Skeletal muscle satellite cell (primary cell): ENCODE measurements around the gene UST.
"Not testable (repeated sequence)": the region's sequence is repeated elsewhere in the genome, so short reads cannot be mapped to it uniquely, and the experiment has no call there.

Experiments used
- H3K27me3 ChIP-seq: 2 replicates; pipeline ENCODE4 v1.7.0; 2013; ENCODE audit warnings: low read length; ENCODE audit not compliant: control insufficient read depth, insufficient read depth
- H3K36me3 ChIP-seq: 2 replicates; pipeline ENCODE4 v1.7.0; 2013; ENCODE audit warnings: mild to moderate bottlenecking, control low read depth, low read length; ENCODE audit not compliant: insufficient read depth
- H3K4me1 ChIP-seq: 2 replicates; pipeline ENCODE4 v1.7.0; 2013; ENCODE audit warnings: low read length; ENCODE audit not compliant: control insufficient read depth, insufficient read depth
- H3K4me2 ChIP-seq: 2 replicates; pipeline ENCODE4 v1.7.0; 2013; ENCODE audit warnings: mild to moderate bottlenecking, low read length
- H3K4me3 ChIP-seq: 2 replicates; pipeline ENCODE4 v1.7.0; 2013; ENCODE audit warnings: low read length
- H3K9ac ChIP-seq: 2 replicates; pipeline ENCODE4 v1.7.0; 2013; ENCODE audit warnings: mild to moderate bottlenecking, low read depth, low read length, moderate library complexity
- H3K9me3 ChIP-seq: replicated peaks from 2 replicates; pipeline ENCODE4 v1.7.0; 2013; ENCODE audit warnings: mild to moderate bottlenecking, control low read depth, low read length

The UST gene

GRCh38 chr6:148947621-148948444 lies 201.0 kb downstream of the UST start:
- H3K4me1 ChIP-seq, result no peaks in the 10 kb centered on the region
- no peak overlapping the region for H3K9ac ChIP-seq
- H3K36me3 ChIP-seq, result no peaks in the 10 kb centered on the region
- H3K9me3 ChIP-seq, result no peaks in the 10 kb centered on the region
- H3K4me3 ChIP-seq, result no peak overlapping the region
- H3K27me3 ChIP-seq, result no peaks in the 10 kb centered on the region
- H3K4me2 ChIP-seq, result no peak overlapping the region

GRCh38 chr6:148951662-148952061 lies 204.8 kb downstream of the UST start:
- no peak overlapping the region for H3K9ac ChIP-seq
- H3K36me3 ChIP-seq, result no peaks in the 10 kb centered on the region
- H3K4me3 ChIP-seq, result no peak overlapping the region
- no peaks in the 10 kb centered on the region for H3K9me3 ChIP-seq
- H3K4me1 ChIP-seq, result no peaks in the 10 kb centered on the region
- no peak overlapping the region for H3K4me2 ChIP-seq
- no peaks in the 10 kb centered on the region for H3K27me3 ChIP-seq

GRCh38 chr6:148952147-148953035 lies 205.6 kb downstream of the UST start:
- Histone ChIP-seq H3K4me3 (no peak overlapping the region), H3K4me2 (no peak overlapping the region), H3K4me1 (no peaks in the 10 kb centered on the region), H3K9me3 (no peaks in the 10 kb centered on the region), H3K27me3 (no peaks in the 10 kb centered on the region), H3K36me3 (no peaks in the 10 kb centered on the region), H3K9ac (no peak overlapping the region)

- no peaks in the 10 kb centered on the region for H3K27me3 ChIP-seq
- no peaks in the 10 kb centered on the region for H3K4me1 ChIP-seq
- H3K4me2 ChIP-seq, result no peak overlapping the region
- no peaks in the 10 kb centered on the region for H3K36me3 ChIP-seq
- no peak overlapping the region for H3K9ac ChIP-seq
- H3K9me3 ChIP-seq, result no peaks in the 10 kb centered on the region
- H3K4me3 ChIP-seq, result no peak overlapping the region
Measured at GRCh38 chr6:148954461-148954860, 207.6 kb downstream of the UST start.

- H3K4me1 ChIP-seq, result no peaks in the 10 kb centered on the region
- H3K4me2 ChIP-seq, result no peak overlapping the region
- no peak overlapping the region for H3K4me3 ChIP-seq
- H3K27me3 ChIP-seq, result no peaks in the 10 kb centered on the region
- no peaks in the 10 kb centered on the region for H3K36me3 ChIP-seq
- no peak overlapping the region for H3K9ac ChIP-seq
- H3K9me3 ChIP-seq, result no peaks in the 10 kb centered on the region
Measured at GRCh38 chr6:148954934-148955333, 208.1 kb downstream of the UST start.

GRCh38 chr6:148955441-148955840 lies 208.6 kb downstream of the UST start:
- no peak overlapping the region for H3K4me3 ChIP-seq
- no peaks in the 10 kb centered on the region for H3K4me1 ChIP-seq
- no peaks in the 10 kb centered on the region for H3K9me3 ChIP-seq
- H3K36me3 ChIP-seq, result no peaks in the 10 kb centered on the region
- no peaks in the 10 kb centered on the region for H3K27me3 ChIP-seq
- H3K9ac ChIP-seq, result no peak overlapping the region
- no peak overlapping the region for H3K4me2 ChIP-seq

GRCh38 chr6:148956163-148956562 lies 209.3 kb downstream of the UST start:
- not testable (repeated sequence) for H3K9ac ChIP-seq, H3K27me3 ChIP-seq, H3K4me2 ChIP-seq, H3K9me3 ChIP-seq, H3K36me3 ChIP-seq, H3K4me1 ChIP-seq, H3K4me3 ChIP-seq

- Histone ChIP-seq H3K4me1 (no peaks in the 10 kb centered on the region), H3K4me2 (no peak overlapping the region), H3K9me3 (no peaks in the 10 kb centered on the region), H3K4me3 (no peak overlapping the region), H3K27me3 (no peaks in the 10 kb centered on the region), H3K9ac (no peak overlapping the region), H3K36me3 (no peaks in the 10 kb centered on the region)
Measured at GRCh38 chr6:148957752-148958151, 210.9 kb downstream of the UST start.

- no peak overlapping the region for H3K4me3 ChIP-seq
- H3K27me3 ChIP-seq, result no peaks in the 10 kb centered on the region
- H3K9ac ChIP-seq, result no peak overlapping the region
- H3K4me1 ChIP-seq, result no peaks in the 10 kb centered on the region
- no peak overlapping the region for H3K4me2 ChIP-seq
- H3K36me3 ChIP-seq, result no peaks in the 10 kb centered on the region
- H3K9me3 ChIP-seq, result no peaks in the 10 kb centered on the region
Measured at GRCh38 chr6:148959008-148959407, 212.2 kb downstream of the UST start.

GRCh38 chr6:148959501-148959900 lies 212.7 kb downstream of the UST start:
- Histone ChIP-seq H3K4me1 (no peaks in the 10 kb centered on the region), H3K9me3 (no peaks in the 10 kb centered on the region), H3K4me2 (no peak overlapping the region), H3K4me3 (no peak overlapping the region), H3K27me3 (no peaks in the 10 kb centered on the region), H3K9ac (no peak overlapping the region), H3K36me3 (no peaks in the 10 kb centered on the region)

GRCh38 chr6:148962854-148963515 lies 216.2 kb downstream of the UST start:
- no peak overlapping the region for H3K9ac ChIP-seq
- H3K4me2 ChIP-seq, result no peak overlapping the region

More at GRCh38 chr6:148962854-148963515, 216.2 kb downstream of the UST start:
- Histone ChIP-seq H3K9me3 (no peaks in the 10 kb centered on the region), H3K27me3 (no peaks in the 10 kb centered on the region), H3K4me1 (no peaks in the 10 kb centered on the region), H3K4me3 (no peak overlapping the region), H3K36me3 (no peaks in the 10 kb centered on the region)
